CD4-positive, alpha-beta memory T cell (primary cell): ENCODE measurements around the gene ZNF514. TPM values are rescaled to one million over a fixed set of nuclear protein-coding genes. Genes with fewer than 3 reads are reported as not detected.

Experiments
- CTCF ChIA-PET: fragments of 350-600 bp; sonication (Branson Sonifier 250); formaldehyde crosslinking; loops from one replicate; lab custom pipeline; 2021; ENCODE audit warnings: inconsistent platforms; ENCODE audit not compliant: partially characterized antibody; lab: Charles Lee
- POLR2A ChIA-PET: fragments of 350-600 bp; sonication (Branson Sonifier 250); formaldehyde crosslinking; loops from one replicate; lab custom pipeline; 2021; ENCODE audit not compliant: partially characterized antibody; lab: Charles Lee
- DNase-seq, 5 donors: peaks; one replicate each; pipeline versions ENCODE4 v3.0.0 to v3.0.0-alpha.2; 2020 to 2022; ENCODE audit warnings: mixed read lengths in 1 of 5
- H3K27ac ChIP-seq: one replicate; pipeline ENCODE4 v1.7.0; 2013; ENCODE audit warnings: low read depth, low read length
- H3K27me3 ChIP-seq: 2 replicates; pipeline ENCODE4 v1.7.0; 2013; ENCODE audit warnings: mild to moderate bottlenecking, low read length, moderate library complexity; ENCODE audit not compliant: insufficient read depth
- H3K36me3 ChIP-seq: 2 replicates; pipeline ENCODE4 v1.7.0; 2013; ENCODE audit warnings: mild to moderate bottlenecking, low read length, moderate library complexity; ENCODE audit not compliant: insufficient read depth
- H3K4me1 ChIP-seq: 2 replicates; pipeline ENCODE4 v1.7.0; 2013; ENCODE audit warnings: mild to moderate bottlenecking, low read length, moderate library complexity; ENCODE audit not compliant: insufficient read depth
- H3K4me3 ChIP-seq, 2 donors: one replicate each; pipeline ENCODE4 v1.7.0; 2013; ENCODE audit warnings: low read length in 2 of 2, mild to moderate bottlenecking in 1 of 2
- H3K9me3 ChIP-seq, 2 donors: one replicate each; pipeline ENCODE4 v1.7.0; 2013; ENCODE audit warnings: low read length in 2 of 2, control low read depth in 1 of 2; ENCODE audit not compliant: control insufficient read depth in 1 of 2
- H3K27ac Mint-ChIP-seq, 7 donors: one replicate each; pipeline ENCODE4 v1.8.0; 2020 to 2021; ENCODE audit warnings: mixed read lengths in 7 of 7, mild to moderate bottlenecking in 6 of 7, inconsistent platforms in 3 of 7, moderate library complexity in 3 of 7
- H3K27me3 Mint-ChIP-seq, 2 donors: one replicate each; pipeline ENCODE4 v1.8.0; 2020 to 2021; ENCODE audit warnings: mixed read lengths in 2 of 2
- H3K36me3 Mint-ChIP-seq, 2 donors: one replicate each; pipeline ENCODE4 v1.8.0; 2020 to 2021; ENCODE audit warnings: mixed read lengths in 2 of 2, inconsistent platforms in 1 of 2, mild to moderate bottlenecking in 1 of 2
- H3K4me1 Mint-ChIP-seq, 4 donors: one replicate each; pipeline ENCODE4 v1.8.0; 2020 to 2021; ENCODE audit warnings: mixed read lengths in 4 of 4, mild to moderate bottlenecking in 1 of 4
- H3K4me3 Mint-ChIP-seq, 8 donors: one replicate each; pipeline ENCODE4 v1.8.0; 2020 to 2021; ENCODE audit warnings: mixed read lengths in 8 of 8, mild to moderate bottlenecking in 7 of 8, moderate library complexity in 6 of 8, inconsistent platforms in 3 of 8
- H3K9me3 Mint-ChIP-seq, 8 donors: one replicate each; pipeline ENCODE4 v1.8.0; 2020 to 2021; ENCODE audit warnings: mixed read lengths in 8 of 8, mild to moderate bottlenecking in 5 of 8, inconsistent platforms in 3 of 8, moderate library complexity in 1 of 8
- intact Hi-C: fragments of 100-400 bp; cut with micrococcal nuclease; formaldehyde crosslinking; loops from one replicate; pipeline ENCODE4 v1.15.1; 2023
- polyA plus RNA-seq, 2 donors: library from polyadenylated mRNA; unstranded; fragments of 300-500 nt; fragmentation: Illumina TruSeq; gene quantifications; one replicate each; pipeline ENCODE4 v1.2.3, GENCODE V29; 2021
- total RNA-seq, 2 experiments: library from RNA; stranded (reverse); gene quantifications; one replicate each; pipeline ENCODE4 v1.2.3, GENCODE V29; 2021

ZNF514 gene
- total RNA-seq, result 10 to 100 TPM; 35.2 to 37.1 TPM
- 10 to 100 TPM in 1 of 2 donors, 1 to 10 TPM in 1; 7.3 to 11.2 TPM for polyA plus RNA-seq

- Mint-ChIP-seq H3K4me1 (peaks cover 5 to 35% (median 13%) of the 10 kb centered on the region in 4 donors), H3K4me3 (peak within 1 kb of the TSS; percentile 86 to 94 (median 90)), H3K27me3 (no peaks in the 10 kb centered on the region), H3K36me3 (peaks cover 21 to 22% of the 10 kb centered on the region in 2 donors), H3K9me3 (peaks cover 0 to 16% (median 11%) of the 10 kb centered on the region in 8 donors), H3K27ac (peak within 1 kb of the TSS; percentile 77 to 95 (median 89))
- no peaks in the 10 kb centered on the region for H3K27me3 ChIP-seq
- H3K4me1 ChIP-seq, result peaks cover 24% of the 10 kb centered on the region
- peaks cover 4% of the 10 kb centered on the region for H3K36me3 ChIP-seq
- ChIA-PET POLR2A (interaction anchor here (0.8 to 2.2 kb wide), 10 partner anchors 9 to 137 kb away, joined by 3 to 42 read pairs (median 6); partner anchors contain the start of genes MAL and MRPS5), CTCF (interaction anchor here (2.5 to 2.7 kb wide), 2 partner anchors 39 to 82 kb away, joined by 15 to 17 read pairs; partner anchors contain the start of gene MRPS5)
- DNase-seq, result peak; percentile 70 to 82 (median 74)
- intact Hi-C loops, result loop anchor here (1.0 kb wide), 1 partner anchor 38 kb away; no protein-coding TSS in a partner anchor
- H3K4me3 ChIP-seq, result peak within 1 kb of the TSS; percentile 32 to 74
- H3K27ac ChIP-seq, result peak within 1 kb of the TSS; percentile 57
- no peaks in the 10 kb centered on the region for H3K9me3 ChIP-seq
These were observed at the start of gene ZNF514 for GRCh38 chr2:95159690-95160449. Gene ZNF514 (minus strand): TSS chr2:95159848. CDS start chr2:95153253, 6,595 bp downstream.

- Mint-ChIP-seq H3K9me3 (peaks cover 2 to 32% (median 25%) of the 10 kb centered on the region in 8 donors), H3K4me3 (peak overlapping the region; percentile 93 to 97 (median 96)), H3K27ac (peak overlapping the region in 5 of 7 donors; percentile 23 to 92 (median 54)), H3K36me3 (peaks cover 51 to 52% of the 10 kb centered on the region in 2 donors), H3K27me3 (no peaks in the 10 kb centered on the region), H3K4me1 (peaks cover 11 to 19% (median 15%) of the 10 kb centered on the region in 4 donors)
- Histone ChIP-seq H3K27ac (no peak overlapping the region), H3K4me1 (peaks cover 15% of the 10 kb centered on the region), H3K9me3 (peaks cover 0 to 8% of the 10 kb centered on the region in 2 donors), H3K27me3 (no peaks in the 10 kb centered on the region), H3K4me3 (peak overlapping the region; percentile 47 to 93), H3K36me3 (peaks cover 5% of the 10 kb centered on the region)
- POLR2A ChIA-PET, result no interaction called here
- DNase-seq, result no peak
- CTCF ChIA-PET, result no interaction called here
- intact Hi-C loops, result no loop called here
These were observed 48.5 kb upstream of the ZNF514 start for GRCh38 chr2:95208106-95208505.

- Histone ChIP-seq H3K27ac (peak within 1 kb of the TSS; percentile 70), H3K36me3 (peaks cover 5% of the 10 kb centered on the region), H3K9me3 (peaks cover 0 to under 1% of the 10 kb centered on the region in 2 donors), H3K4me1 (peaks cover 15% of the 10 kb centered on the region), H3K27me3 (no peaks in the 10 kb centered on the region), H3K4me3 (peak within 1 kb of the TSS; percentile 47 to 93)
- intact Hi-C loops, result loop anchor here (1.0 to 2.0 kb wide), 5 partner anchors 42 to 184 kb away; partner anchors contain the start of gene ZNF2
- peaks cover 2 to 25% (median 18%) of the 10 kb centered on the region in 8 donors for H3K9me3 Mint-ChIP-seq
- H3K4me1 Mint-ChIP-seq, result peaks cover 11 to 19% (median 15%) of the 10 kb centered on the region in 4 donors
- peaks cover 43 to 44% of the 10 kb centered on the region in 2 donors for H3K36me3 Mint-ChIP-seq
- ChIA-PET CTCF (no interaction called here), POLR2A (interaction anchor here (0.9 kb wide), 1 partner anchor 42 kb away, joined by 4 read pairs; the partner anchor contains the start of gene ZNF2)
- DNase-seq, result peak; percentile 68 to 78 (median 69)
- no peaks in the 10 kb centered on the region for H3K27me3 Mint-ChIP-seq
- H3K4me3 Mint-ChIP-seq, result peak within 1 kb of the TSS; percentile 93 to 97 (median 96)
- H3K27ac Mint-ChIP-seq, result peak within 1 kb of the TSS; percentile 71 to 92 (median 90)
These were observed 47.7 kb upstream of the ZNF514 start, which contains the start of gene ZNF892 for GRCh38 chr2:95207111-95207961. Gene ZNF892 (plus strand): TSS chr2:95207521. CDS start chr2:95207816, 295 bp downstream.

- H3K4me3 Mint-ChIP-seq, result peak overlapping the region; percentile 93 to 97 (median 96)
- H3K27ac ChIP-seq, result no peak overlapping the region
- peak overlapping the region in 5 of 7 donors; percentile 48 to 90 (median 71) for H3K27ac Mint-ChIP-seq
- DNase-seq, result no peak
- H3K9me3 ChIP-seq, result no peaks in the 10 kb centered on the region
- ChIA-PET POLR2A (interaction anchor here (0.7 to 0.9 kb wide), 2 partner anchors 41 to 181 kb away, joined by 4 read pairs; partner anchors contain the start of genes MAL and ZNF2), CTCF (interaction anchor here (0.8 to 1.6 kb wide), 3 partner anchors 38 to 127 kb away, joined by 3 to 4 read pairs (median 3); no protein-coding TSS in a partner anchor)
- peaks cover 31 to 32% of the 10 kb centered on the region in 2 donors for H3K36me3 Mint-ChIP-seq
- peaks cover 15% of the 10 kb centered on the region for H3K4me1 ChIP-seq
- H3K4me1 Mint-ChIP-seq, result peaks cover 11 to 19% (median 15%) of the 10 kb centered on the region in 4 donors
- intact Hi-C loops, result loop anchor here (2.0 kb wide), 1 partner anchor 91 kb away; no protein-coding TSS in a partner anchor
- H3K4me3 ChIP-seq, result no peak overlapping the region
- no peaks in the 10 kb centered on the region for H3K27me3 ChIP-seq
- H3K36me3 ChIP-seq, result no peaks in the 10 kb centered on the region
- peaks cover 4 to 16% (median 8%) of the 10 kb centered on the region in 8 donors for H3K9me3 Mint-ChIP-seq
- H3K27me3 Mint-ChIP-seq, result no peaks in the 10 kb centered on the region
These were observed 46.4 kb upstream of the ZNF514 start for GRCh38 chr2:95206096-95206495.

GRCh38 chr2:95204396-95204795, 44.7 kb upstream of the ZNF514 start:
- H3K9me3 ChIP-seq, result no peaks in the 10 kb centered on the region
- no peaks in the 10 kb centered on the region for H3K27me3 Mint-ChIP-seq
- peaks cover 11 to 19% (median 14%) of the 10 kb centered on the region in 4 donors for H3K4me1 Mint-ChIP-seq
- DNase-seq, result no peak
- intact Hi-C loops, result no loop called here
- no peak overlapping the region for H3K27ac ChIP-seq
- H3K27ac Mint-ChIP-seq, result peak overlapping the region in 1 of 7 donors; percentile 0
- no peak overlapping the region for H3K4me3 ChIP-seq
- peaks cover 15% of the 10 kb centered on the region for H3K4me1 ChIP-seq
- H3K9me3 Mint-ChIP-seq, result peaks cover 0 to 6% (median under 1%) of the 10 kb centered on the region in 8 donors
- POLR2A ChIA-PET, result no interaction called here
- peak overlapping the region in 1 of 8 donors; percentile 13 for H3K4me3 Mint-ChIP-seq
- H3K36me3 Mint-ChIP-seq, result peaks cover 15 to 20% of the 10 kb centered on the region in 2 donors
- H3K27me3 ChIP-seq, result no peaks in the 10 kb centered on the region
- no peaks in the 10 kb centered on the region for H3K36me3 ChIP-seq
- CTCF ChIA-PET, result no interaction called here

GRCh38 chr2:95203911-95204310, 44.3 kb upstream of the ZNF514 start:
- Mint-ChIP-seq H3K4me1 (peaks cover 9 to 19% (median 14%) of the 10 kb centered on the region in 4 donors), H3K27me3 (no peaks in the 10 kb centered on the region), H3K27ac (peak overlapping the region in 1 of 7 donors; percentile 19), H3K9me3 (peaks cover 0 to 3% (median 0%) of the 10 kb centered on the region in 8 donors), H3K4me3 (no peak overlapping the region), H3K36me3 (peaks cover 10 to 15% of the 10 kb centered on the region in 2 donors)
- intact Hi-C loops, result no loop called here
- no peaks in the 10 kb centered on the region for H3K36me3 ChIP-seq
- H3K4me1 ChIP-seq, result peaks cover 15% of the 10 kb centered on the region
- no peaks in the 10 kb centered on the region for H3K9me3 ChIP-seq
- H3K27me3 ChIP-seq, result no peaks in the 10 kb centered on the region
- DNase-seq, result no peak
- ChIA-PET POLR2A (no interaction called here), CTCF (no interaction called here)
- H3K4me3 ChIP-seq, result no peak overlapping the region
- no peak overlapping the region for H3K27ac ChIP-seq
